ENCODE data around the gene TMEM117.
"Not testable (repeated sequence)": the region's sequence is repeated elsewhere in the genome, so short reads cannot be mapped to it uniquely, and the experiment has no call there.

The TMEM117 gene

DNA sequence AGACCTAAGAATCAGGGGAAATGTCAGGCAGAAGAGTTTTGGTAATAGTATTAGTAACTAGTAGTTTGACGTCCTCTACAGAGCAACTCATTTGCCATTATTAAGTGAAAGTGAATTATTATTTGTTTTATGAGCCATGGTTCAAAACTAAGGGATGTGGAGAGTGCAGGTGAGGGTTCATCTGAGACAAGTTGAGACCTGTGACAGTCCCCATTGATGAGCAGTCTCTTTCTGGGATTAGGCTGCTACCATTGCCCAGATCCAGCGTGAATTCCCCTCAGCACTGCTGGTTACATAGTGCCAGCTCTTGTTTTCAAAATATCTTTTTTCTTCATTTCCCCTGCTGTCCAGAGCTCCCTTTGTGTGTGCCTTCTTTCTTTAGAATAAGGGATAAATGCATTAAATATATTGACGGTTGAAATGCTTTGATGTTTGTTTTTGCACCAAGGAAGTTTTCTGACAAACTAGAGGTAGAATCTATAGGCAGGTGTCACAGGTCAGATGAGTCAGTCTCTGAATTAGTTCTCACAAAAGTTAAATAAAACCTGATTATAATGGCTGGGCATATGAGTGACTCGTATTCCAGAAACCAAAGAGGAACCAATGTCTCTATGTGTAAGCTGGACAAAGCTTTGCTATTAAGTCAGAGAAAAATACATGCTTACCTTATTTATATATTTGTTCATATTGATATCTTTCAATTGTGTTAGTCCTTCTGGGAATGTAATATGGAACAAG, 381.4 kb downstream of the TMEM117 start:
- no peak for DNase-seq (ENCODE audit: low read depth in 2 of 2)

DNA sequence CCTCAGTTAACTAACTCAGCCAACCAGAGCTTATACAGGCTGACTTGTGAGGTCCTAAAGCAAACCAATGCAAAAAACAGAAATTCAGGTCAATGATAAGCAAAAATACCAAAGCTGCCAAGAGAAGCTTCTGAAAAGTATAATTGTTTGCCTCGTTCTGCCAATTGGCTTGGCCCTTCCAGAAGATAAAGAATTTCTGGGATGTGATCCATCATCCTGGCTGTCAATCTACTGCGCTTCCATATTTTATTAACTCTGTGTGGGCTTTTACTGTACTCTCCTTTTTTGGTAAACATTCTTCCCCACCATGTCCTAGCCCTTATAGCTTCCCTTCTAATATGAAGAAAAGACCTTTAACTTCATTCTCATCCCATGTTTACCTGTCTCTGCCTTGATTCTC, 387.9 kb downstream of the TMEM117 start:
- no peak for DNase-seq (ENCODE audit: low read depth in 2 of 2)

DNA sequence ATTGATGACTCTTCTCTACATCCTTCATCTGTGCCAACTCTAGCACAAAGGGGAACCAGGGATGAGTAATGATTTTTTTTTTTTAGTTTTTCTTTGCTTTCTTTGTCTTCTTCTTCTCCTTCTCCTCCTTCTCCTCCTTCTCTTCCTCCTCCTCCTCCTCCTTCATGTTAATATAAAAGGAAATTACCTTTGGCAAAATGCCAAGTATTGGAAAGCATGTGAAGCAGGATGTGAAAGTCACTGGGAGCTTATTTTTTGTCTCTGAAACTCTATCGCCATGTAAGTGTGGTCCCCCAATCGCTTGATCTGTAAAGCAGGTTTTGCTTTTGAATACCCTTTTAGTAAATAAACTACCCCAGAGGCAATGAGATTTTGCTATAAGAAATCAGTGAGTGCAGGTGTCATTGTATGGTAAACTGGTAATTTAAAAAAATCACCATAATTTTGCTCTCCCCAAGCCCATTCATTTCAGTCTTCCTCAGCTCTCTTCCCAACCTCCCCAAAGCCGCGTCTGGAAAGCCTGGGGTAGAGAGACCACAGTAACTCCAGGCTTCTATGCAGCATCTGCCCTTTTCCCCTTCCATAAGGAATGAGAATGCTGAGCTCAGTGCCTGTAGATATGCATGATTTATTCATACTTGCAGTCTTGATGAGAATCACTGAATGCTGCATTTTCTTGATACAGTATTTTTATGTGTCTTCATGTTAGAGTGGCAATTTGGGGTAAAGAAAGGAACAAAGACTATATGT, 388.7 kb downstream of the TMEM117 start:
- DNase-seq (ENCODE audit: low read depth in 2 of 2) = no peak

DNA sequence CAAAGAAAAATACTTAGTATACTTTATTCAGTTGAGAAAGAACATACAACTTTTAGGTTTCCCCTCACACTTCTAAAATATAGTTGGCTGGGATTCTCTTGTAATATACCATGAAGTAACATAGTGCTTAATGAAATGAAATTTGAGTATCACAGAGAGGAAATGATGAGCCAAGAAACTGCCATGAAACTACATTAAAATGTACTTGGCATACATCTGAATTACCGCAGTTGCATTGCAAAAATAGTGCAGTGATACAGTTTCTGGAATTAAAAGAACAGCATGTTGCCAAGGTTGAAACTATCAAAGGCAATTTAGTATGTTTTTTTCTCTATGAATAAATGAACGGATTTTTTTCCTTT, 389.2 kb downstream of the TMEM117 start:
- no peak for DNase-seq (ENCODE audit: low read depth in 2 of 2)

DNA sequence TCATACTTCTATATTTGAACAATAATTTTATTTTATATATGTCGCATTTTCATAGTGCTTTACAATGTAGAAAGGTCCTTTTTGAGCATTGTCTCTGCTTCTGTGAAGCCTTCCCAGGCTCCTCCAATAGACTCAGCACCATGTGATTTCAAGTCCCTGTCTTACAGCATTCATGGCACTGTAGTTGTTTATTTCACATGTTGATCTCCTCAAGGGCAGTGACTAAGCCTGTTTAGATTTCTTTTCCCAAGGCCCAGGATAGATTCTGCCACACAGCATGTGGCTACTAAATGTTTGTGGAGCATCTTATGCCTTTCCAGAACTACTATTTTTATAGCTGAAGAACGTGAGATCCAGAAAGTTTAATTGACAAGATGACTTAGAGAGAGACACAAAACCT, 391.7 kb downstream of the TMEM117 start:
- DNase-seq (ENCODE audit: low read depth in 2 of 2) = no peak

DNA sequence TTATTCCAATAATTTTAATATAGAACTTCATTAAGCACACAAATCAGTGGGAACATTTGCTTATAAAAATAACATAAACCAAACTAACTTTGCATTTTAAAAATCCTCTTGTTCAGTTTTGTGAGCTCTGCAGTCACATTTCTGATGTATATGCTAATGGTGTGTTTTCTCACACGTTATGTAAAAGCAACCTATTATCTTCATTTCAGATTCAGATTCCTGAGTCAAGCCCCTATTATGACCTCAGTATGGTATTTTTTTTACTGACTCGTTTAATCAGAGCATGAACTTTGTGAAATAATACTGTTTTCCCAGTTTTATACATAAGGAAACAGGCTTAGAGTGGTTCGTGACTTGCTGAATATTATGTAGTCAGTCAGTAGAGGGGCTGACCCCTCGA, 394.0 kb downstream of the TMEM117 start:
- no peak for DNase-seq (ENCODE audit: low read depth in 2 of 2)

DNA sequence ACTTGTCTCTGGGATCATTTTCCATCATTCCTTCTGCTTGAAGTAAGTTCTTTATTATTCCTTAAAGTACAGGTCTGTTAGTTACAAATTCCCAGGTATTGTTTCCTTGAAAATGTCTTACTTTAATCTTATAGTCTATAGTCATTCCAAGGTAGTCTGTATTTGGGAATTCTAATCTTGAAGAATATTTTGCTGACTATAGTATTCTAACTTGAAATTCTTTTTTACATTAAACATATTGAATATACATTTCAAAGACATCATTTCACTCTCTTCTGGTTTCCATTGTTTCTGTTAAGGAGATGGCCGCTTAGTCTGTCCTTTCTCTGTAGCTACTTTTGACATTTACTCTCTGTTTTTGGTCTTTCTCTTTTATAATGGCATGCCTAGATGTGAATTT, 399.8 kb downstream of the TMEM117 start:
- no peak for DNase-seq (ENCODE audit: low read depth in 2 of 2)

DNA sequence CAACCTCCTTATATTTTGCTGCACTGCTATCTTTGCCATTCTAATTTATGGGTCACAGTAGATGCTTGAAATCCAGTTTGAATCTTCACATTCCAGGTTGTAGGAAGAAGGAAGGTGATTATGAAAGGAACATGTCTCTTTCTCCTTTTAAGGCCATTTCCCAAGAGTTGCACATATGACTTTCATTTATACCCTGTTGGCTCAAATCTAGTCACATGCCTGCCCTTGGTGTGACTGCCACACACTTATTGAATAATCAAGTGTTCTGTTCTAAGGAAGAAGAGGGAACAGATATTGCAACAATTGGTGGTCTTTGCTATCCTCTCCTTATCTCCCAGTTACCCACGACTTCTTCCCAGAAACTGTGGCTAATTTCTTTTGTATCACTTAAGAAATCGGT, 404.3 kb downstream of the TMEM117 start:
- no peak for DNase-seq (ENCODE audit: low read depth in 2 of 2)

DNA sequence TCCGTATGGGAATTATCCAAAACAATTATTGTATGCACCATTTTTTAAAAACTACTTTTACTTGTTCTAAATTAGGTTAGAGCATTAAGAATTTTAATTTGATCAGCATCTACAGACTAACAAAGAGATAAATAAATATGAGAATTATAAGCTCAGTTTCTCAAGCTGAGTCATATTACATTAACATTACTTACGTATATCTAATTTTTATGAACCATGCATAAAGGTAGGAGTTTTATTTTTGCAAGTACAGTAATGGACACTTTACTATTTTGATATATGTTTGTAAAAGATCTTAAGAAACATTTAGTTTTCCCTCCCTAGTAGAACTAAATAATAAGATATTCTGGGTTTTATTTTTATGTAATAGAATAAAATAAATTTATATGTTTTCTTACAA, 410.1 kb downstream of the TMEM117 start:
- no peak for DNase-seq (ENCODE audit: low read depth in 2 of 2)

DNA sequence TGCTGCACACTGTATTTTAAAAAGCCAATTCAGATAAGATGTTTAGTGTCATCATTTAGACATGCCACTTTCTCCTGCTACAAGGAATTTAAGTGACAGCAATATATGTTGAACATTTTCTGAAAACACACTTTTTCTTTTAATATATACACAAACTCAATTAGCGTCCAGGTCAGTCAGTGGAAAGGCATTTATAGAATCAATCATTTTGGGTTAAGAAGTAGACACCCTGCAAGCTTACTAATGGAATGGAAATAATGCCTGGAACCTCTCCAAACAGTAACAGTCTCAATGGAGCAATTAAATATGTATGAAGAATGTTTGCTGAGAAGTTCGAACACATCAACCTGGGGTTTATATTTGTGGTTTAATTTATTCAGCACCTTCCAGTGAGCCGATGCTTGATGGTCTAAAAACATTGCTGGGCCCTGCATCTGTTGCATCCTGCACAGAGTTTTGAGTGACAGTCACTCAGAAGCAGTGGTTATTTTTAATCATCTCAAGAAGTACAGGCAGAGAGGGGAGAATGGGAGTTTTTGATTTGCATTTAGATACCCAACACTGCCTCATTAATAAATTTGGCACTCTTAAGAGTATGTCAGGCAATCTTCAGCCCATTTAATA, 410.7 kb downstream of the TMEM117 start:
- DNase-seq (ENCODE audit: low read depth in 2 of 2) = no peak

DNA sequence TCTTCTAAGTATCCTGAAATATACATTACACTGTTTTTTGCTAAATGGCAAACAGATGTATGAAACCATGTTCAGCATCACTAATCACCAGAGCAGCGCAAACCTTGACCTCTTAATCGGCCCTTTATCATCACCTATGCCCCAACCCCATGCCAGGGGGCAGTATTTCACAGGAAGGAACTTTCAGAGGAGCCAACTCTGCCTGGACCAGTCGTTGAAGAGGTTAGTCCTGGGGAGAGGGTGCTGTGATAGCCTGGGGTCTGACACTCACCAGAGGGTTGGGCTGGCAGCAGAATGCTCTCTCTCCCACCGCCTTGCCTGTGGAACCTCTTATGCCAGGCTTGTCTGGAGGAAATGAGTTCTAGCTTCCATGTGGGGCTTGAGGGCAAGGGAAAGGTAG, 411.7 kb downstream of the TMEM117 start:
- DNase-seq (ENCODE audit: low read depth in 2 of 2) = no peak

DNA sequence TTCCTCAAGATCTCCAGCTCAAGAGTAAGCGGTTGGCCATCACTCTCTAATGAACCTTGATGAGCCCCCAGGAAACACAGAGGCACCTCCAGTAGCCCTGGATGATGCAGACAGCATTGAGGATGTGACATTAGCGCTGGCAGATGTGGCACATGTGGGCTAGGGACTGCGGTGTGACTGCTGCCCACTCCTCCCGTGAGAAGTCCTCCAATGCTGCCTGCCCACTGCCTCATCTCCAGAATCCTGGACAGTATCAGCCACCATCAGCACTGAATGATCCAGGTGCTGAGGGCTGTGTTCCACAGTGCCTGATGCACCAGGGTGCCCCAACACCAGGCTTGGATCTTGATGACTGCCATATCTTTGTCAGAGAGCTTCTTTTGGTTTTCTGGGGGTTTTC, 412.6 kb downstream of the TMEM117 start:
- DNase-seq (ENCODE audit: low read depth in 2 of 2) = no peak

DNA sequence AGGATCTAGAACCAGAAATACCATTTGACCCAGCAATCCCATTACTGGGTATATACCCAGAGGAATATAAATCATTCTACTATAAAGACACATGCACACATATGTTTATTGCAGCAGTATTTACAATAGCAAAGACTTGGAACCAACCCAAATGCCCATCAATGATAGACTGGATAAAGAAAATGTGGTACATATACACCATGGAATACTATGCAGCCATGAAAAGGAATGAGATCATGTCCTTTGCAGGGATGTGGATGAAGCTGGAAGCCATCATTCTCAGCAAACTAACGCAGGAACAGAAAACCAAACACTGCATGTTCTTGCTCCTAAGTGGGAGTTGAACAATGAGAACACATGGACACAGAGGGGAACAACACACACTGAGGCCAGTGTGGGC, 414.6 kb downstream of the TMEM117 start:
- DNase-seq (ENCODE audit: low read depth in 2 of 2) = not testable (repeated sequence)

DNA sequence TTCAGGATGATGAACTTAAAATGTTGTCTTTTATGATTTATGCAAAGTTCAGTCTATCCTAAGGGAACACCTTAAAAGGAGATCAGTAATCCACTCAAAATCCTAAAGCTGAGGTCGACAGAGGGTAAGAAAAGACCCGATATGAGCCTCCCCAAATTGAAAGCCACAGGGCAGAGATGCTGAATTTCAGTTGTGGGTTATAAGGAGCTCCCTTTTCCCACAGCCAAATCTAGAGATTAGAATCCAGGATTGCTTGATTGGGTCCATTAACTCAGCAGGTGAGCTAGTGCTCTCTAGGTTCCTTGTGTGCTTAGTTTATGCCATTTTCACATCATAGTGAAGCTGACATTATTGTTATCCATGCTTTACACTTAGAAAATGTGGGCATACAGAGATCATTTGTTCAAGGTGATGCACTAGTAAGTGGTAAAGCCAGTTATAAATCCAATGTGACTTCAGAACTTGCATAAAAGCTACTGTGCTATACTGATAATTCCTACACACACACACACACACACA, 417.5 kb downstream of the TMEM117 start:
- DNase-seq (ENCODE audit: low read depth in 2 of 2) = no peak

DNA sequence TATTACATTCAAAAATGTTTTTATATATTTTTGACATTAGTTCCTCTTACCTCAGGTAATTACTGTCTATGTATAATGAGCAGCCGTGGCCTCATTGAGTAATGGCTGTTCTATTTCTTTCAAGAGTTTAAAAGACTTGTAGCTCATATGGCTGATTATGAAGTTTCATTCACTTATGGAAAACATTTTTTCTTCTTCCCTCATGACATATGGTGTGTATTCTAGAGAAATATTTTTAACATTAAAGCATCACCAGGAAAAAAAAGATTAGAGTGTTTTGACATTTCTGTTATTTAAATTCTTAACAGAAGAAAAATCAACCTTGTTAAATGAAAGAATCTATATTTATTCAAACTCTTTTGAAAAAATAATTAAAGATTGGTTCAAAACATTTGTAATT, 422.4 kb downstream of the TMEM117 start:
- DNase-seq (ENCODE audit: low read depth in 2 of 2) = no peak

DNA sequence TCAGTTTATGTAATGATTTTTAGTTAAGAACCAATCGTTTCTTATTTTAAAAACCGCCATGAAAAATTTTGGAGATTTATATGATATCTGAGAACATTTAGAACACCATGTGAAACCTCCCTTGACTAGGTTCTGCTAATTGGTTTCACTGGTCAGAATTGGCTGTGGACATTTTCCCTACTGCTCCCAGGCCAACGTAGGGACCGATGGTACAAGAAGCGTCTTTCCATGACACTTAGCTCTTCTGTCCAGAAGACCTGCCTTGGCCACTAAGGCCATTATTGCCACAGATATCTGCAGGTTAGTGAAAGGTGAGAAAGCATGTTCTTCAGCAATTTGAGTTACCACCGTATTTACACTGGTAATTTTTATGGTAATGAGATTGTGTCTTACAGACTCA, 424.0 kb downstream of the TMEM117 start:
- DNase-seq (ENCODE audit: low read depth in 2 of 2) = no peak

DNA sequence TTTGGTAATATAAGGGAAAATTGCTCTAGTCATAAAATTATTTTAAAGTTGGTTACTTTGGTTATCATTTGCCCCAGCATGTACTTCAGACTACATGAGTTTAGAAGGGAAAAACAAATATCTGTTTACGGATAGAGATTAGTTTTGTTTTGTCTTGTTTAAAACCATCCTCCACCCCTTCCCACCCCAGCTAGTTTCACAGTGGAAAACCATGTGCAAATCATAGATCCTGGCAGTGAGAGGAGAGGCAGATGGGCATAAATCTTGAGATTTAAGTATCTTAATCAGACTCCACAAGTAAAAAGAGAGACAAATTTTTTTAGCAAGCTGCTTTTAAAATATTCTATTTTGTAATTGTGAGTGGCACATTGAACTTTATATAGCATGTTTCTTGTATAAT, 424.7 kb downstream of the TMEM117 start:
- DNase-seq (ENCODE audit: low read depth in 2 of 2) = no peak

DNA sequence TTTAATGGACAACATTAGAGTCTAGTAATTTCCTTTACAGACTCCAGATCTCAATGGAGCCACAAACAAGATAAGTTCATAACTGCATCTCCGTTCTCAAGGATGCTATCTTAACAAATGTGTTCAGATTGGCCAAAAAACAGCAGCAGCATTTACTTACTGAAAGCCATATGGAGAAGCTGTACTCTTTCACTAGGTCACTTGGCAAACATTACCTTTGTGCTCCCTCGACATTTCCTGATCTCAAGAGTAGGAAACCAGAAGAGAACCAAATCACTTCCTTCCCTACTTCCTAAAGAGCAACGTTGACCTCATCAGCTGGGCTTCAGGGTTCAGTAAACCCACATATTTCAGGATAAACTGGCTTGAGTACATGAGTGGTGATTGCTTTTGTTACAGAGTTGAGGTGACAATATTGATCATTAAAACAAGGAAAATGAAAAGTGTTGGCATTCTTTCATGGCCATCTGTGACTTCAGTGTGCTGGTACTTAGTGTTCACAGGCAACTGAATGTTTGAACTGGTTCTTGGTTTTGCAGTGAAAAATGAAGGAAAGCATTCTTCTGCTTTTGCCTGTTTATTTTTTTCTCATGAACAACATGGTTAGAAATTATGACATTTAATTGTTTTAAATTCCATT, 449.6 kb downstream of the TMEM117 start:
- no peak for DNase-seq (ENCODE audit: low read depth in 2 of 2)

DNA sequence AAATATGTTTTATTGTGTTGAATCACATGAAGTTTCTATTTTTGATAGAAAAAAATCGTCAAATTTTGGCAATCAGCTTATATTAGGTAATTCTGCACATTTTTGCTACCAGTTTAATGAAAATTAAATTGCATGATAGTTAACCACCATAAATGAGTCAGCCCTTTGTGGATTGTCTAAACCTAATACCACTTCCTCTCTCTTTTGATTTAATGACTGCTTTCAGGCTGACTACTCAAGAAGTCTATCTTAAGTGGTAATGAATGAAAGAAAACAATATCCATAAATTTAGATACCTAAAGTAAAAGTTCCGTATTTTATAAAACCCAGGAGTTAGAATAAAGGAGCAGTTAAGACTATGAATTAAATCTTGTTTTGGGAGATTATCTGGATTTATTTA, 450.5 kb downstream of the TMEM117 start:
- DNase-seq (ENCODE audit: low read depth in 2 of 2) = no peak

DNA sequence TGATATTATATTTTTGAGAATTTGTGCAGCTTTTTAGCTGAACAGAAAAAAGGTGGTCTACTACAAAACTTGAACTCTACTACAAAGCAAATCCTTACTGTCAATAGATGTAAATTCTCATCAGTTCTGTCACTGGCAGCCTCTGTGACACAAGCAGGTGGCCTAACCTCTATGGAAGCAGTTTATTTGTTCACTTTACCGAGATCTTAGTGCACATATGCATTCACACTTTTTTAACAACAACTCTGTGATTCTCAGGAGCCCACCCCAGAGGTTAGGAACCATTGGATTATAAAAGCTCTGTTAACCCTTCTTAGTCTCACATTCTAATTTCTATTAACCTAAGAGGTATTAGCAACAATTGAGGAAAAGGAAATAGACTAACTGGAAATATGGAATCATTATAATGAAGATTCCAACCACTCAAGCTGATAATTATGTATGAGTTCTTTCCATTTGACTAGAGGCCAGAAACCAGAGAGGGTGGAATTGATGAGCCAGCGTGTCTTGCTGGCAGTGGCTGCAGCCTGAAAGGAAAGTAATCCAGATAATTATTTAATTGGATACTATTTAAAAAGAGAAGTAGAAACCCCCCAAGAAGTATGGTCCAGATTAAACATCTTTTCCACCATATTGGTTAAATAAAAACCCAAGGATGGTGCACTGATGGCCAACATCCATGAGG, 451.1 kb downstream of the TMEM117 start:
- DNase-seq (ENCODE audit: low read depth in 2 of 2) = no peak

DNA sequence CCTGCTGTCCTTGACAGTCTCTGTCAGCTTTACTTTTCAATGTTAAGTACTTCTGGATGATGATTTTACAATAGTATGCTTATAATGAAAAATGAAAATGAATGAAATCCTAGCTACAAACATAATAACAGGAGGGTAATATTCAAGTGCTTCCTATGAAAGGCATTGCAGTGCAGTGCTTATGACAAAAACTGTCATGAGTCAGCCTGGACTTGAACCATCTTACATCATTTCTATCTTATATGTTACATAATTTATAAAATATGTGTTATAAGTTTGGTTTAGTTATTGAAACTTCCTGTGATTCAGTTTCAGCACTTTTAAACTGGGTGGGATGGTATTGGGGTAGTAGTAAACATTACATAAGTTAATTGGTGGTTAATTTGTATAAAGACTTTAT, 451.7 kb downstream of the TMEM117 start:
- DNase-seq (ENCODE audit: low read depth in 2 of 2) = no peak

DNA sequence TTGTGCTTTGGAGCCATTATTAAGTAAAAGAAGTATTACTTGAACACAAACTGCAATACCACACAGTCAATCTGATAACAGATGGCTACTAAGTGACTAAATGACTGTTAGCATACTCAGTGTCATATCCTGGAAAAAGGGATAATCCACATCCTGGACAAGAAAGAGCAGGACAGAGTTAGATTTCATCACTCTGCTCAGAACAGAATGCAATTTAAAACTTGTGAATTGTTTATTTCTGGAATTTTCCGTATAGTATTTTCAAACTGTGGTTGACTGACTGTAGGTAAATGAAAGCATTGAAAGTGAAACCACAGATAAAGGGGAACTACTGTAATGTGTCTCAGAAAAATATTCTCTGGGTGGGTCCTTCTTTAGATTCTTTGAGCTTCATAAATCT, 458.8 kb downstream of the TMEM117 start:
- DNase-seq (ENCODE audit: low read depth in 2 of 2) = no peak
